Neural crest cell (in vitro differentiated cells): ENCODE data around the gene NDRG2. TPM values are rescaled to one million over a fixed set of nuclear protein-coding genes. Genes with fewer than 3 reads are reported as not detected.
"Not testable (repeated sequence)": the region's sequence is repeated elsewhere in the genome, so short reads cannot be mapped to it uniquely, and the experiment has no call there.

Source experiments
- DNase-seq: peaks from one replicate; pipeline ENCODE4 v3.0.0; 2021; ENCODE audit warnings: low read depth, mixed read lengths, low spot score
- H3K27ac Mint-ChIP-seq: one replicate; pipeline ENCODE4 v1.8.0; 2021; ENCODE audit warnings: mild to moderate bottlenecking, mixed read lengths; ENCODE audit not compliant: unreplicated experiment
- H3K27me3 Mint-ChIP-seq: 2 replicates; pipeline ENCODE4 v1.8.0; 2021; ENCODE audit warnings: low read depth, mild to moderate bottlenecking, mixed read lengths
- H3K36me3 Mint-ChIP-seq: 2 replicates; pipeline ENCODE4 v1.8.0; 2021; ENCODE audit warnings: low read depth, mild to moderate bottlenecking, mixed read lengths
- H3K4me1 Mint-ChIP-seq: 2 replicates; pipeline ENCODE4 v1.8.0; 2021; ENCODE audit warnings: mixed read lengths
- H3K4me3 Mint-ChIP-seq: one replicate; pipeline ENCODE4 v1.8.0; 2021; ENCODE audit warnings: mild to moderate bottlenecking, mixed read lengths
- H3K9me3 Mint-ChIP-seq: 2 replicates; pipeline ENCODE4 v1.8.0; 2021; ENCODE audit warnings: mixed read lengths
- total RNA-seq: library from RNA; stranded (reverse); gene quantifications from 2 replicates; pipeline ENCODE4 v1.2.1, GENCODE V29; 2021
- TF ChIP-seq, protein P1 (sequence below): fragments of 200-600 bp; sonication (generic); conservative IDR thresholded peaks from 2 replicates; pipeline ENCODE4 v1.5.0; 2021; ENCODE audit warnings: antibody characterized with exemption, mild to moderate bottlenecking

Gene NDRG2
- total RNA-seq, 1 donor from 2014 or later = 17.4 TPM

GRCh38 chr14:21017528-21018245 is 7.2 kb downstream of the NDRG2 start:
- DNase-seq = no peak
- peaks cover 20% of the 10 kb centered on the region for H3K27me3 Mint-ChIP-seq
- peaks cover 7% of the 10 kb centered on the region for H3K4me1 Mint-ChIP-seq
- no peak overlapping the region for H3K4me3 Mint-ChIP-seq
- H3K27ac Mint-ChIP-seq = no peak overlapping the region
- no peaks in the 10 kb centered on the region for H3K36me3 Mint-ChIP-seq
- H3K9me3 Mint-ChIP-seq = no peaks in the 10 kb centered on the region
- TF ChIP-seq, protein P1, sequence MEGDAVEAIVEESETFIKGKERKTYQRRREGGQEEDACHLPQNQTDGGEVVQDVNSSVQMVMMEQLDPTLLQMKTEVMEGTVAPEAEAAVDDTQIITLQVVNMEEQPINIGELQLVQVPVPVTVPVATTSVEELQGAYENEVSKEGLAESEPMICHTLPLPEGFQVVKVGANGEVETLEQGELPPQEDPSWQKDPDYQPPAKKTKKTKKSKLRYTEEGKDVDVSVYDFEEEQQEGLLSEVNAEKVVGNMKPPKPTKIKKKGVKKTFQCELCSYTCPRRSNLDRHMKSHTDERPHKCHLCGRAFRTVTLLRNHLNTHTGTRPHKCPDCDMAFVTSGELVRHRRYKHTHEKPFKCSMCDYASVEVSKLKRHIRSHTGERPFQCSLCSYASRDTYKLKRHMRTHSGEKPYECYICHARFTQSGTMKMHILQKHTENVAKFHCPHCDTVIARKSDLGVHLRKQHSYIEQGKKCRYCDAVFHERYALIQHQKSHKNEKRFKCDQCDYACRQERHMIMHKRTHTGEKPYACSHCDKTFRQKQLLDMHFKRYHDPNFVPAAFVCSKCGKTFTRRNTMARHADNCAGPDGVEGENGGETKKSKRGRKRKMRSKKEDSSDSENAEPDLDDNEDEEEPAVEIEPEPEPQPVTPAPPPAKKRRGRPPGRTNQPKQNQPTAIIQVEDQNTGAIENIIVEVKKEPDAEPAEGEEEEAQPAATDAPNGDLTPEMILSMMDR = no peak

GRCh38 chr14:21016413-21017190 is 8.3 kb downstream of the NDRG2 start:
- H3K4me3 Mint-ChIP-seq = no peak overlapping the region
- DNase-seq = no peak
- H3K4me1 Mint-ChIP-seq = peaks cover 6% of the 10 kb centered on the region
- H3K27ac Mint-ChIP-seq = no peak overlapping the region
- TF ChIP-seq, protein P1 = no peak
- no peaks in the 10 kb centered on the region for H3K9me3 Mint-ChIP-seq
- peaks cover 20% of the 10 kb centered on the region for H3K27me3 Mint-ChIP-seq
- no peaks in the 10 kb centered on the region for H3K36me3 Mint-ChIP-seq

DNA sequence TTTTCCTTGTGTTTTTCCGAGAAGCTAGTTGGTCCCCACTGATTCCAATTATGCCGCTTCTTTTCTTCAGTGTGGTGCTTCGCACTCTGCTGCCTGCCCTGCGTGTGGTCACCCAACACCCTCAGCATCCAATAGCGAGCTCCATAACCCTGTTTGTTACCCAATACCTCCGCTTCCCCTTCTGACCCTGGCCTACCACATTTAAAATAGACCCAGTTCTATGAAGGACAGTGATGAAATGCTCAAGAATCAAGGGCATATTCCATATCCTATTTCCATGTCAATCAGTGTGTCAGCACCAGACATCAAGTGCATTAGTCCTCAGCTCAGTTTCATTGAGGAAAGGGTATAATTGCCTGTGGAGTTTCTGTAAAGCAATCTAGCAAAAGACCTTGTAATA is 9.5 kb downstream of the NDRG2 start:
- H3K36me3 Mint-ChIP-seq = no peaks in the 10 kb centered on the region
- TF ChIP-seq, protein P1 = no peak
- peaks cover 25% of the 10 kb centered on the region for H3K27me3 Mint-ChIP-seq
- H3K27ac Mint-ChIP-seq = no peak overlapping the region
- DNase-seq = no peak
- H3K4me1 Mint-ChIP-seq = peaks cover 6% of the 10 kb centered on the region
- no peaks in the 10 kb centered on the region for H3K9me3 Mint-ChIP-seq
- H3K4me3 Mint-ChIP-seq = no peak overlapping the region

GRCh38 chr14:21014761-21015190 is 10.1 kb downstream of the NDRG2 start:
- H3K4me3 Mint-ChIP-seq = no peak overlapping the region
- no peaks in the 10 kb centered on the region for H3K36me3 Mint-ChIP-seq
- TF ChIP-seq, protein P1 = peak; percentile 94
- H3K27ac Mint-ChIP-seq = no peak overlapping the region
- peaks cover 25% of the 10 kb centered on the region for H3K27me3 Mint-ChIP-seq
- H3K4me1 Mint-ChIP-seq = peaks cover 6% of the 10 kb centered on the region
- H3K9me3 Mint-ChIP-seq = no peaks in the 10 kb centered on the region
- DNase-seq = peak; percentile 96

DNA sequence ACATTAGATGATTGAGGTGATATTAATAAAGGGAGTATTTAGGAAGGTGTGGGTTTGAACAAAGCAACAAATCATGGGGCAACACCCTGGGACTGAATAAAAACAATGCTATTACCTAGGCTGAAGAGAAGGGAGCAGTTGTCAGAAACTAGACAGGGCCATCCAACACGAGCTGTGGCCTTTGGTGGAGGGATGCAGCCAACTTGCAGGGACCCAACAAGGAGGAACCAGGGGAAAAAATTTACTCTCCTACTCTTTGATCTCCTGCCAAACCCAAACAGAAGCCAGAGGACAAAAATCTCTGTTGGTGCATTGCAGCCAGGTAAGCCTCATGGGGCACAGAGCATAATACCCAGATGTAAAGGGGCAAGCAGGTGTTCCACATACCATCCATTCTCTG is 13.7 kb downstream of the NDRG2 start:
- Mint-ChIP-seq H3K9me3 (no peaks in the 10 kb centered on the region), H3K36me3 (no peaks in the 10 kb centered on the region), H3K27me3 (peaks cover 25% of the 10 kb centered on the region)

DNA sequence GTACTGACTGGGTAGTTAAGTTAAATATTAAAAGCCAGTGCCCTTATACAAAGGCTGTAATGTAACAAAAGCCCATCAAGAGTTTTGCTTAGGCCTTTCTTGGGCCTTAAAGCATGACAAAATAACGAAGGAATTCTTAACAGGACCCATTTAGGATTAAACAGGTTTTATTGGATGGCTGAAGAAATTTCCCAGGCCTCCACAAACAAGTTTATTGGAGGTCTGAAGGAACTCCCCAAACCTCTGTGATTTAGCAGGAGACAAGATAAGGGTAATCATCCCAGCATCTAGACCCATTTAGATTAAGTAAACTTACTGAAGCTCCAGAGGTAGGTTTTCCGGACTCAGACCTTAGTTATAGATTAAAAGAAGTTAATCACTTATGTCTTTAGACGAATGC is 15.1 kb downstream of the NDRG2 start:
- H3K4me3 Mint-ChIP-seq, DNase-seq, H3K36me3 Mint-ChIP-seq, H3K9me3 Mint-ChIP-seq, H3K27ac Mint-ChIP-seq: not testable (repeated sequence)
- Mint-ChIP-seq H3K27me3 (peaks cover 23% of the 10 kb centered on the region), H3K4me1 (peaks cover 11% of the 10 kb centered on the region)

More for the DNA sequence above, 13.7 kb downstream of the NDRG2 start:
- DNase-seq = no peak
- no peak overlapping the region for H3K4me3 Mint-ChIP-seq
- TF ChIP-seq, protein P1 = no peak
- H3K27ac Mint-ChIP-seq = no peak overlapping the region
- peaks cover 13% of the 10 kb centered on the region for H3K4me1 Mint-ChIP-seq
